A673 (cell line): Measurements from ENCODE around the gene C1QTNF8.

ENCODE experiments used
- EZH2 ChIP-seq: fragments of 200-600 bp; sonication (generic); IDR thresholded peaks from 2 replicates; pipeline ENCODE4 v1.6.1; 2017; ENCODE audit warnings: borderline replicate concordance, low read depth, mild to moderate bottlenecking, mixed read lengths, antibody characterized with exemption, low read length; ENCODE audit not compliant: poor library complexity, severe bottlenecking
- TF ChIP-seq, protein P1 (sequence below): fragments of 300-800, 200-600 bp; sonication (generic); conservative IDR thresholded peaks from 2 replicates; pipeline ENCODE4 v1.5.1; 2017; ENCODE audit warnings: low read depth, mild to moderate bottlenecking, antibody characterized with exemption, low read length, moderate library complexity, mixed read lengths

DNA sequence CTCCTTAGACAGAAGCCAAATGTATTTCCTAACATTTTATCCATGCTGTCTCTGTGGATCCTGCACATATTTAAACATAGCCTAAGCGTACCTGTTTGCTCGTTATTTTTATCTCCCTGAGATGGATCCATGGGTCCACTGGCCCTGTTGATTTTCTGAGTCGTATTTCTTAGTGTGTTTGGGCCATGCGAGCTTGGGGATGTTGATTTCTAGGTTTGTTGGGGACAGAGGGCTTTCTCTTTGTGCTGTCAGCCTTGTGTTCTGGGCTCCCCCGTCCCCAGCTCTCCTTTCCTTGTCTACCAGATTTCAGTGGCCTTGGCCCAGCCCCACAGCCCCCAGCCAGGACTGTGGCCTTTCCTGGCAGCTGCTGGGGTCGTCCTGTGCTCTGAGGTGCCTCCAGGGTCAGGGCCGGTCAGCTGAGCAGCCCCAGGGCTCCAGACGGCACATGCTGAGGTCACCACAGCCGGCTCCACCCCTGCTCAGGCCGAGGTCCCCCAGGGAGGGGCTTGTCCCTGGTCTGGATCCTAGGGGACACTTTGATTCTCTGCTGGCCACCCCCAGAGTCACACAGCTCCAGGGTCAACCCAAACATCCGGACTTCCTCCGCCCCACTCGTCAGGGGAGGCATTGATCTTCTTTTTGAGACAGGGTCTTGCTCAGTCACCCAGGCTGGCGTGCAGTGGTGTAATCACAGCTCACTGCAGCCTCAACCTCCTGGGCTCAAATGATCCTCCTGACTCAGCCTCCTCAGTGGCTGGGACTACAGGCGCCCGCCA, 19.1 kb downstream of the C1QTNF8 start:
- TF ChIP-seq EZH2: no peak
- TF ChIP-seq, protein P1, sequence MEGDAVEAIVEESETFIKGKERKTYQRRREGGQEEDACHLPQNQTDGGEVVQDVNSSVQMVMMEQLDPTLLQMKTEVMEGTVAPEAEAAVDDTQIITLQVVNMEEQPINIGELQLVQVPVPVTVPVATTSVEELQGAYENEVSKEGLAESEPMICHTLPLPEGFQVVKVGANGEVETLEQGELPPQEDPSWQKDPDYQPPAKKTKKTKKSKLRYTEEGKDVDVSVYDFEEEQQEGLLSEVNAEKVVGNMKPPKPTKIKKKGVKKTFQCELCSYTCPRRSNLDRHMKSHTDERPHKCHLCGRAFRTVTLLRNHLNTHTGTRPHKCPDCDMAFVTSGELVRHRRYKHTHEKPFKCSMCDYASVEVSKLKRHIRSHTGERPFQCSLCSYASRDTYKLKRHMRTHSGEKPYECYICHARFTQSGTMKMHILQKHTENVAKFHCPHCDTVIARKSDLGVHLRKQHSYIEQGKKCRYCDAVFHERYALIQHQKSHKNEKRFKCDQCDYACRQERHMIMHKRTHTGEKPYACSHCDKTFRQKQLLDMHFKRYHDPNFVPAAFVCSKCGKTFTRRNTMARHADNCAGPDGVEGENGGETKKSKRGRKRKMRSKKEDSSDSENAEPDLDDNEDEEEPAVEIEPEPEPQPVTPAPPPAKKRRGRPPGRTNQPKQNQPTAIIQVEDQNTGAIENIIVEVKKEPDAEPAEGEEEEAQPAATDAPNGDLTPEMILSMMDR: no peak
